ENCODE data around the gene FUT8.

GRCh38 chr14:65424531-65424930 is 12.0 kb downstream of the FUT8 start:
- TF ChIP-seq CTCF (IDR thresholded peaks at IDR 0.05) (no peak), POLR2A (IDR thresholded peaks at IDR 0.05) (no peak)

All from thyroid gland (tissue), 4 donors.